ENCODE data around the gene ABCB10.

Gene ABCB10

GRCh38 chr1:229552732-229553131, 5.8 kb downstream of the ABCB10 start:
- no peak for DNase-seq (ENCODE audit: low spot score)
- in situ Hi-C loops (cut with MboI; ENCODE audit: low pct_unique_long_range_greater_than_20kb, low sequenced_read_pairs, unreplicated experiment): no loop called here
- TF ChIP-seq CTCF (IDR thresholded peaks at IDR 0.05; ENCODE audit: extremely low read depth, insufficient read depth, missing control alignments): no peak

DNA sequence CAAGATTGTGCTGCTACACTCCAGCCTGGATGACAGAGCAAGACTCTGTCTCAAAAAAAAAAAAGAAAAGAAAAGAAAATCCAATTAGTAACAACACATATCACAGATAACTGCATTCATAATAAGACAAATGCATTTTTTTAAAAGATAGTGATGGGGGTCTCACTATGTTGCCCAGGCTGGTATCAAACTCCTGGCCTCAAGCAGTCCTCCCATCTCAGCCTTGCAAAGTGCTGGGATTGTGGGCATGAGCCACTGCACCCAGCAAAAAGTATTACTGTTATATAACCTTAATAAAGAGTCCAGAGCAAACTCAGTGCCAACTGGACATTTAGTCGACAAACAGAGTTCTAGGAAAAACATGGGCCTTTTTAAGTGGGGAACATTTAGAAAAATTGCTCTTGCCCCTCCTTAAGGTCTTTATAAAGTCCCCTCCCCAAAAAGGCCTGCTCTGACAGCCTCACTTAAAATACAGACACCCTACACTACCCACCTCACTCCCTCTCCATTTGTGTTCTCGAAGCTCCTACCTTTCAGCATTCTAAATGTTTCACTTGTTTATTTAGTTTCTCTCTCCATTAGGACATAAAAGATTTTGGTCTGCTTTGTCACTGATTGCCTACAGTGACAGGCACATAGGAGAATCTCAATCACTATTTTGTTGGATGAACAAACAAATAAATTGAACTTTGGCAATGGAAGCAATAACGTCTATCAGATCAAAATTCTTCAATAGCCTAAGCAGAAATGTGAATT, 7.5 kb downstream of the ABCB10 start:
- in situ Hi-C loops (cut with MboI; ENCODE audit: low pct_unique_long_range_greater_than_20kb, low sequenced_read_pairs, unreplicated experiment): no loop called here
- TF ChIP-seq CTCF (IDR thresholded peaks at IDR 0.05; ENCODE audit: extremely low read depth, insufficient read depth, missing control alignments): no peak
- DNase-seq (ENCODE audit: low spot score): no peak

GRCh38 chr1:229547542-229547941, 11.0 kb downstream of the ABCB10 start:
- in situ Hi-C loops (cut with MboI; ENCODE audit: low pct_unique_long_range_greater_than_20kb, low sequenced_read_pairs, unreplicated experiment): no loop called here
- no peak for DNase-seq (ENCODE audit: low spot score)
- no peak for TF ChIP-seq CTCF (IDR thresholded peaks at IDR 0.05; ENCODE audit: extremely low read depth, insufficient read depth, missing control alignments)

GRCh38 chr1:229544587-229544986, 13.9 kb downstream of the ABCB10 start:
- TF ChIP-seq CTCF (IDR thresholded peaks at IDR 0.05; ENCODE audit: extremely low read depth, insufficient read depth, missing control alignments): no peak
- no peak for DNase-seq (ENCODE audit: low spot score)
- in situ Hi-C loops (cut with MboI; ENCODE audit: low pct_unique_long_range_greater_than_20kb, low sequenced_read_pairs, unreplicated experiment): no loop called here

DNA sequence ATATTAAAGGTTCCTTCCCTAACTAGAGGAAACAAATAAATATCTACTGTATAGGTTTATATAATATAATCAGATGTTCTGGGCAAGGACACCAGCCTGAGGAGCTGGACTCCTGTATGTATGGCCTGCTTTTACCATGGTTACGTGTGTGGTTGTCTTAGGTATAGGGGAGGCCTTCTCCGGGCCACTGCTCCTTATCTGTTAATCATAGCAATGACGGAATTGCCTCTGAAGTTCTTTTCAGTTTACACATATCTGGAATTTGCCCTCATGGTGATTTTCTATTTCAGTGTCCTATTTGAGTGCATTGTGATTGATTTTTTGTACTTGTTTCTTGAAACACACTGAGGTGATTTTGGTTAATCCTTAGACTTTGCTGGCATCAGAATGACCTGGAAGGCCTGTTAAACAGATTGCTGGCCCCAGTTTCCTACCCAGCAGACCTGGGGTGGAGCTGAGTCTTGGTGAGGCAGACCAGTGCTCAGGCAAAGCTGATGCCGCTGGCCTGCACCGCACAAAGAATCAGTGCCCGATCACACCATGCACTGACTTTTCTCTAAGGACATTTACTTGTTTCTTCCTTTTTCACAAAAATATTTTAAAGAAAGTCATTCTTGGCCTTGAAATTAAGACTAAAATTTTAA, 18.5 kb downstream of the ABCB10 start:
- in situ Hi-C loops (cut with MboI; ENCODE audit: low pct_unique_long_range_greater_than_20kb, low sequenced_read_pairs, unreplicated experiment): no loop called here
- no peak for TF ChIP-seq CTCF (IDR thresholded peaks at IDR 0.05; ENCODE audit: extremely low read depth, insufficient read depth, missing control alignments)
- no peak for DNase-seq (ENCODE audit: low spot score)

GRCh38 chr1:229538945-229539344, 19.6 kb downstream of the ABCB10 start:
- DNase-seq (ENCODE audit: low spot score): no peak
- TF ChIP-seq CTCF (IDR thresholded peaks at IDR 0.05; ENCODE audit: extremely low read depth, insufficient read depth, missing control alignments): no peak
- in situ Hi-C loops (cut with MboI; ENCODE audit: low pct_unique_long_range_greater_than_20kb, low sequenced_read_pairs, unreplicated experiment): no loop called here

All from GM13977 (cell line).